Right ventricle myocardium superior (tissue), 1 donor: Measurements from ENCODE around the gene UNC5C. TPM values are rescaled to one million over a fixed set of nuclear protein-coding genes. Genes with fewer than 3 reads are reported as not detected.
A peak's percentile ranks its signal among the peaks of the same experiment; 100 is the strongest.

ENCODE experiments used
- ATAC-seq: fragments of 200-7000 bp; cut with Tn5 transposase; one replicate; pipeline ENCODE4 v1.9.1; 2020; ENCODE audit warnings: mild to moderate bottlenecking; ENCODE audit not compliant: poor library complexity
- DNase-seq: peaks from one replicate; pipeline ENCODE4 v3.0.0-alpha.2; 2020
- intact Hi-C: fragments of 100-400 bp; cut with DNase I; formaldehyde crosslinking; loops from one replicate; pipeline ENCODE4 v1.11.2; 2022
- long read RNA-seq: library from polyadenylated mRNA; unstranded; transcript quantifications from one replicate; pipeline ENCODE4 v2.0.0, GENCODE V29; 2021
- total RNA-seq: library from RNA; stranded (reverse); fragmentation: NEBNext Ultra II Directional; extraction: Animal tissue kit (Norgen Biotek cat#: 25700); gene quantifications from one replicate; pipeline ENCODE4 v1.2.1, GENCODE V29; 2021
- donor health status: DM: no; HTN: yes; CAD: no; lungs with severe emphysema.

The UNC5C gene
- 2.0 TPM for total RNA-seq
- long read RNA-seq: 0 reads

DNA sequence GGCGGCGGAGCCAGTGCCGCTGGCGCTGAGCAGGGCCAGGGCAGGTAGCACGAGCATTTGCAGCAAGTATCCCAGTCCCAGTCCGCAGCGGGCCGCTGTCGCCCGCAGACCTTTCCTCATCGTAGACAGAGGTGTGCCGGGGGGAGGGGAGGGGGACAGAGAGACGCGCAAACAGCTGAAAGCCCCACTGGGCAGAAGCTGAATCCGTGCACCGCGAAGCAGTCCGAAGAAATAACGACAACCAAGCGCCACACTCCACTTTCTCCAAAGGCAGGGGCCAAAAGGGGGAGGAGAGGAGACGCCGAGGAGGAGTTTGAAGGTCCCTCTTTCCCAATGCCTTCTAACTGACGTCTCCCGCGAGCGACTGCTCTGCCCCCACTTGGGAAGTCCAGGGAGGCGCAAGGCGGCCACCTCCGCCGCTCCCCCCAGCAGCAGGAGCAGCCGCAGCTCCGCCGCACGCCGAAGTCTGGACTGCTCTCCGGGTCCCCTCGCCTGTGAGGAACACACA is at the start of gene UNC5C:
TSS of gene UNC5C (minus strand) at position 236 of the 508 bp plus-strand sequence.
- ATAC-seq (peak; percentile 81), DNase-seq (peak; percentile 85)
- intact Hi-C loops: no loop called here

DNA sequence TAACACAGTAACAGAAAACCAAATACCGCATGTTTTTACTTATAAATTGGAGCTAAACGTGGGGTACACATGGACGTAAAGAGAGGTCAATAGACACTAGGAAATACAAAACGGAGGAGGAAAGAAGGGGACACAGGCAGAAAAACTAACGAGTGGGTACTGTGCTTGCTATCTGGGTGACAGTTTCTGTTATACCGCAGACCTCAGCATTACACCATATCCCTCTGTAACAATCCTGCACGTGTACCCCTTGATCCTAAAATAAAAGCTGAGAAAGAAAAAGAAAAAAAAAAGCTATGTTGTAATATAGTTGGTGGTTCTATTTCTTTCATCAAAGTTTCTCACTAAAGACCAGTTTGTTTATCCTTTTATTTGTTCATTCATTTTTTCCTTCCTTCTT is 47.9 kb upstream of the UNC5C start:
- intact Hi-C loops: no loop called here
- ATAC-seq (no peak), DNase-seq (no peak)

- DNase-seq: no peak
- ATAC-seq: no peak
- intact Hi-C loops: no loop called here
These were observed 45.9 kb upstream of the UNC5C start for GRCh38 chr4:95594629-95595028.

- intact Hi-C loops: no loop called here
- DNase-seq (no peak), ATAC-seq (no peak)
These were observed 45.2 kb upstream of the UNC5C start for GRCh38 chr4:95594013-95594412.

DNA sequence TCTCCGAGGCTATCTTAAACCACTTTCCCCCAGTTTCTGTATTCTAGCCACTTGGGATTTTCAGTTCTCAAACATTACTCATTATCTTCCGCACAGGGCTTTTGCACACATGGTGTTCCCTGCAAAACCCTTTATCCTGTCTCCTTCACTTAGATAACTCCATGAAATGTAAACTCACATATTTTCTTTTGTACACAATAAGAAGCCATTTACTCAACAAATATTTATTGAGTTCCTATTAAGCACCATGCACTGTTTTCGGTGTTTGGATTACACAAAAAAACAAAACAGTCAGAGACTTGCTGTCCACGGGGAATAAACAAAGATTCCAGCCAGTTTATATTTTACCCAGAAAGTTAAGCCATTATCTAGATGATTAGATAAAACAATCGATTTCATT is 42.5 kb upstream of the UNC5C start:
- DNase-seq (no peak), ATAC-seq (no peak)
- intact Hi-C loops: no loop called here

DNA sequence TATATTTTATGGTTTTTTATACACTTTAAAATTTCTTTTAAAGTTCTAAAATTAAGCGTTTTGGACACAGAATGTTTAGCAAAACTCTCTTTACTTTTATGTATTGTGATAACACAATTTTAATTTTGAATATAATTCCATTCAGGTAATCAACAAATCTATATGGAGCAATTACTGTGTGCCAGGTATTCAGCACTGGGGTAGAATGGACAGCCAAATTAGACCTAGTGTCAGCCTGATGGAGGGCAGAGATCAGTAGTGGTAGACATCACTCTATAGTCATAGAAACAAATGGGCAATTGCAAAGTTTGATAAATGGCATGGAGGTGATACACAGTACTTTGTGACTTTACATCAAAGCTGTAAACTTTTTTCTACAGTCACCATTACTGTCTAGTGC is 41.8 kb upstream of the UNC5C start:
- DNase-seq: no peak
- no peak for ATAC-seq
- intact Hi-C loops: no loop called here

DNA sequence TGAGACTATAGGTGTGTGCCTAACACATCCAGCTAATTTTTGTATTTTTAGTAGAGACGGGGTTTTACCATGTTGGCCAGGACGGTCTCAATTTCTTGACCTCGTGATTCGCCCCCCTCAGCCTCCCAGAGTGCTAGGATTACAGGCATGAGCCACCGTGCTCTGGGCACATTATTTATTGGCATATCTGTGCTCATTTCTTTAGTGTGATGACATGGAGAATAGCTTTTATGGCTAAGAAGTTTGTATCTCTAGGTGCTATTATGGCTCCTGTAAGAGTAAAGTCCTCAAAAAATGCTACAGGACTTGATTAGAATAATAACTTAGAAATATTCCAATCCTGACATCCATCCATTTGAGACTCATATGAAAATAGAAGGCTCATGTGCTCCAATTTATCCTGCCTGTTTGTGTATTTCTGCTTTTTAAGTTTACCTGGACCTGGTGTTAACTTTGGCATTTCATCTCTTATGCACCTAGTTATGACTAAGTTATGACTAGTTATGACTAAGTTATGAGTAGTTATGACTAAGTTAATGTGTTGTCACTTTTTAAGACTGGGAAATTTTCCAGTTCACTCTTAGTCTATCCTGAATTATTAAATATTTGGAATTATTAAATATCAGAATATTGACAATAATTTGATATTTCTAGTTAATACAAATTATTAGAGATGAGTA is 36.4 kb upstream of the UNC5C start:
- intact Hi-C loops: no loop called here
- no peak for ATAC-seq
- no peak for DNase-seq

- intact Hi-C loops: no loop called here
- ATAC-seq: no peak
These were observed 31.5 kb upstream of the UNC5C start for GRCh38 chr4:95580226-95580625.

GRCh38 chr4:95572304-95572991 is 23.7 kb upstream of the UNC5C start:
- intact Hi-C loops: no loop called here
- peak; percentile 58 for ATAC-seq
- DNase-seq: peak; percentile 64

More at GRCh38 chr4:95580226-95580625, 31.5 kb upstream of the UNC5C start:
- no peak for DNase-seq

GRCh38 chr4:95571577-95571976 is 22.8 kb upstream of the UNC5C start:
- ATAC-seq (no peak), DNase-seq (no peak)
- intact Hi-C loops: no loop called here

DNA sequence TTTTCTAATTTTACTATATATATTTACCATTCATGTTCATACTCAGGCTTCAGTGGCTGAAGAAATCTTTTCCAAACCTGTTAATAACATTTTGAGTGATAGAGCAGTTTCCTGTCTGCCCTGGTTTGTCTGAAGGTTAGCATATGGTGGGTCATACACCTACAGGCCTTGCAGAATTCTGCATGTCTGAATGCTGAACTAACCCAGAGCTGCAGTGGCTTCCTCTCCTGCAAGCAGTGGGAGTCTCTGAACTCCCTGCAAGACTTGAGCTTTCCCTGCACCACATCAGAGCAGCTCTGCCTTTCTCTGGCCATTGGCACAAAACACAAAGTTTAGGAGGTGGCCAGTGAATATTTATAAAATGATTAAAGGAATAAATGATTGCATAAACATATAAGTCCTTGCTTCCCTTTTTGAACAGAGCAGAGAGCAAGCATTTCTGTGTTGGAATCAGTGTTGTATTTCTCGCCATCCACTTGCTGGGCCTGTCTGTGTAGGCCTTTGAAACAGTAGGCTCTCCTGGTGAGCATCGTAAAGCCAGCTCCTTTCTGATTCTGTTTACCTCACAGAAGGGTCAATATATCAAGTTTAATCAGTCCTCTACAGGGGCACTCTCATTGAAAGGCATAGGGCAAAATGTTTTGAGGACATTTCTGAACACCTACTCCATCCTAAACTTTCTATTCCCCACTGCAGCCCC is 15.0 kb upstream of the UNC5C start:
- ATAC-seq: no peak
- DNase-seq: no peak
- intact Hi-C loops: no loop called here

DNA sequence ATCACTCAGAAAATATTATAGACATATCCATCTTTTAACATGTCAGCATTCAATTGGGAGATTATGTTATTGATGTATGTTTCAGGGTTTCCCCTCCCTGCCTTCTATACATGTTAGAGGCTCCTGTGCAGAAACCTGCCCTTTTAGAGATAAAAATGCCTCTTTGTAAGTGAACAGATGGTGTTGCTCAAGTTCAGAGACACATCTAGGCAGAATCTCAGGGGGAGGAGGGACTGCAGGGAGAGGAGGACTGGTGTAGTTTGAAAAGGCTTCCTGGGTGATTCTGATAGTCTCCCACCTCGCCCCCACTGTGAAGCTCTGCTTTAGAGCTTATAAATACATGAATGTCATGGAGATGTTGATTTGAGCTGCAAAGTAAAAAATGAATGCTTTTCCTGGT is 12.0 kb upstream of the UNC5C start:
- intact Hi-C loops: no loop called here
- no peak for DNase-seq

DNA sequence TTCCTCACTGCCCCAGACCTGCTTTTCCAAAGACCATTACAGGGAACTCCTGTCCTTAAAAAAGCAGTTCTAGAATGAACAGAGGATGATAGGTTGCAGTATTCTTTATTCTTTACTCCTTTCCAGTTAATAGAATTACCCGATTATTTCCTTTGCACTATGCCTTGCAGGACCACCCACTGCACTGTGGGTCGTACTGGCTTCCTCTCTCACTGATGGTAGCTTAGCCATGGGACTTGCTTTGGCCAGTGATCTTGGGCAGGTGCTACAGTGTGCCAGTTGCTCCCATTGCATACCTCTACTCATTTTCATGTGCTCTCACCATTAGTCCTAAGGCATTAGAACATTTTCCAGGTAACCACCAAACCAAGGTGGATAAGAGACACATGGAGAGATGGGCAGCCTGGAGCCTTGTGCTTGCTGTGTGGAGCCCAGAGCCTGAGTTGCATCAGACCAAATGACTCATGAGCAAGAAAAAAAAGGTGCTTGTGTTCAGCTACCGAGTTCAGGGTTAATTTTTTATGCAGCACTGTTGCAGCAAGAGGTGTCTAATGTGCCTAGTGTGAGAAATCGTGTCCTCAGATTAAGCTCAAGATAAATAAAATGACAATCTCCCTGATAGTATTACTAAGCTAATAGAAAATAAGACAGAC is 7.6 kb upstream of the UNC5C start:
- intact Hi-C loops: no loop called here
- ATAC-seq: no peak
- DNase-seq: no peak

More for the DNA sequence above, 12.0 kb upstream of the UNC5C start:
- ATAC-seq: no peak

- intact Hi-C loops: no loop called here
- ATAC-seq (no peak), DNase-seq (no peak)
These were observed 4.3 kb upstream of the UNC5C start for GRCh38 chr4:95552942-95553550.

DNA sequence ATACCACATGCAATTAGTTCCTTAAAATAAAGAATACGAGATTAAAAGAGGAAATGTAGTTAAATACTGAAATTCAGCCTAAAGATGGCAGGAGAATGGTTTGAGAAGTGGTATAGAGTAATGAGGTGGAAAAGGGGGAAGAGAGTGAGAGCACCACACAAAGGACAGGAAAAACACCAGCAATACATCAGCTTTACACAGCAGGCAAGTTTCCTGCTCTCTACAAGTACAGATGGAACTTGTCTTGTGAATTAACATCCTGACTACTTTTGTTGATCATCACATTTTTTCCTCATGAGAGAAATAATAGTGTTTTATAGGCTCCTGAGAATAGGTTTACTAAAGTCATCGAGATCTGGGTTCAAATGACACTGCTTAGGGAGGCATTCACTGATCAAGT is 2.9 kb upstream of the UNC5C start:
- DNase-seq (no peak), ATAC-seq (no peak)
- intact Hi-C loops: no loop called here

DNA sequence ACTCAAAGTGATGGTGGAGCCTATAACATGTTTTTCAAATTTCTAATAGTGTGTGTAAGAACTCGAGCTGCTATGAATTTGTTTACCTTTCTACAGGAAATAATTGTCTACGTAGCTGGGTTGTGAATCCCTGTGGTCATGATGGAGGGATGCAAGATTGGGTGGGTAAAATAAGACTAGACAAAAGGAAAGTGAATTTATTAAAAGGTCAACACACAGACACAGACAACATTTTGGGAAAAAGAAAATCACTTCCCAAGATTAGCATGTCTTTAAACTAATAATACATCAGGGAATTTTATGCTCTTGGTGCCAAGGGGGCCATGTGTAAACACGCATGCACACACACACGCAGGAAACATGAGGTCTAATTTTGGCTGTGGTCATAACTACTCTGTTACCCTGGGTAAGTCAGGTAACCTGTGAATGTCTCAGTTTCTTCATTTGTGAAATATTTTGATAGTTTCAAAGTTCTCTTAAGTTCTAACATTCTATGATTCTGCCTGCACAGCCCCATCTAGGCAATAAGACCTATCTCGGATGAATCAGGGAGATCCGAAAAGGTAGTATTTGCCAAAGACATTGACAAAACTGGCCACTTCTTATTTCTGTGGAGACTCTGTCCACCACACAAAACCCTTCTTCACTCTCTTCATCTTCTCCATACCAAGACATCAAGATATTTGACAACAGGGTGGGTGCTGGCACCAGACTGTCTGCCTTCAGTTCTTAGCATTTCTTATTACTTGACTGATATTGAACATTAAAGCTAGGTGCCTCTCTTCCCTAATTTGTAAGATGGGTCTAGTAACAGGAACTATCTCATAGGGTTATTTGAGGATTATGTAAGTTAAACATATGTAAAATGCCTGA is 1.6 kb upstream of the UNC5C start:
- intact Hi-C loops: no loop called here
- DNase-seq: no peak

GRCh38 chr4:95549246-95550114 is 707 bp upstream of the UNC5C start:
- ATAC-seq (peak; percentile 72), DNase-seq (peak; percentile 85)
- intact Hi-C loops: no loop called here

More for the DNA sequence above, 1.6 kb upstream of the UNC5C start:
- ATAC-seq: no peak
